ENCODE data around the gene AHCYL2. TPM values are rescaled to one million over a fixed set of nuclear protein-coding genes. Genes with fewer than 3 reads are reported as not detected.

Gene AHCYL2
- polyA plus RNA-seq, 1 donor from 2014 or later = 39.9 TPM

- H3K27ac ChIP-seq (ENCODE audit: low read length) = no peak overlapping the region
- no peak overlapping the region for H3K4me2 ChIP-seq (ENCODE audit: low read length)
These were observed 113.6 kb downstream of the AHCYL2 start for GRCh38 chr7:129338450-129338849.

GRCh38 chr7:129341212-129341611 is 116.4 kb downstream of the AHCYL2 start:
- no peaks in the 10 kb centered on the region for H3K36me3 ChIP-seq (ENCODE audit: insufficient read depth, low read length)
- H3K9me3 ChIP-seq (ENCODE audit: low read length) = no peaks in the 10 kb centered on the region
- no peaks in the 10 kb centered on the region for H3K79me2 ChIP-seq (replicated peaks; ENCODE audit: insufficient read depth, low read length)
- H2AFZ ChIP-seq (ENCODE audit: low read depth, low read length) = no peak overlapping the region
- no peaks in the 10 kb centered on the region for H3F3A ChIP-seq (ENCODE audit: insufficient read depth, low read length, poor library complexity, severe bottlenecking)
- TF ChIP-seq MXI1 (conservative IDR thresholded peaks at IDR 0.05; ENCODE audit: poor library complexity, severe bottlenecking) (no peak), EP300 (conservative IDR thresholded peaks at IDR 0.05; ENCODE audit: poor library complexity, severe bottlenecking) (no peak), EZH2 (IDR thresholded peaks at IDR 0.05; ENCODE audit: borderline replicate concordance, insufficient read depth, low read length, poor library complexity, severe bottlenecking) (no peak), TAF1 (IDR thresholded peaks at IDR 0.05; ENCODE audit: low read depth) (no peak), RAD21 (conservative IDR thresholded peaks at IDR 0.05) (no peak), SMC3 (conservative IDR thresholded peaks at IDR 0.05; ENCODE audit: poor library complexity) (no peak), CTCF (IDR thresholded peaks at IDR 0.05; ENCODE audit: poor library complexity, severe bottlenecking) (no peak), POLR2AphosphoS5 (IDR thresholded peaks at IDR 0.05) (no peak)
- TF ChIP-seq, protein P1, sequence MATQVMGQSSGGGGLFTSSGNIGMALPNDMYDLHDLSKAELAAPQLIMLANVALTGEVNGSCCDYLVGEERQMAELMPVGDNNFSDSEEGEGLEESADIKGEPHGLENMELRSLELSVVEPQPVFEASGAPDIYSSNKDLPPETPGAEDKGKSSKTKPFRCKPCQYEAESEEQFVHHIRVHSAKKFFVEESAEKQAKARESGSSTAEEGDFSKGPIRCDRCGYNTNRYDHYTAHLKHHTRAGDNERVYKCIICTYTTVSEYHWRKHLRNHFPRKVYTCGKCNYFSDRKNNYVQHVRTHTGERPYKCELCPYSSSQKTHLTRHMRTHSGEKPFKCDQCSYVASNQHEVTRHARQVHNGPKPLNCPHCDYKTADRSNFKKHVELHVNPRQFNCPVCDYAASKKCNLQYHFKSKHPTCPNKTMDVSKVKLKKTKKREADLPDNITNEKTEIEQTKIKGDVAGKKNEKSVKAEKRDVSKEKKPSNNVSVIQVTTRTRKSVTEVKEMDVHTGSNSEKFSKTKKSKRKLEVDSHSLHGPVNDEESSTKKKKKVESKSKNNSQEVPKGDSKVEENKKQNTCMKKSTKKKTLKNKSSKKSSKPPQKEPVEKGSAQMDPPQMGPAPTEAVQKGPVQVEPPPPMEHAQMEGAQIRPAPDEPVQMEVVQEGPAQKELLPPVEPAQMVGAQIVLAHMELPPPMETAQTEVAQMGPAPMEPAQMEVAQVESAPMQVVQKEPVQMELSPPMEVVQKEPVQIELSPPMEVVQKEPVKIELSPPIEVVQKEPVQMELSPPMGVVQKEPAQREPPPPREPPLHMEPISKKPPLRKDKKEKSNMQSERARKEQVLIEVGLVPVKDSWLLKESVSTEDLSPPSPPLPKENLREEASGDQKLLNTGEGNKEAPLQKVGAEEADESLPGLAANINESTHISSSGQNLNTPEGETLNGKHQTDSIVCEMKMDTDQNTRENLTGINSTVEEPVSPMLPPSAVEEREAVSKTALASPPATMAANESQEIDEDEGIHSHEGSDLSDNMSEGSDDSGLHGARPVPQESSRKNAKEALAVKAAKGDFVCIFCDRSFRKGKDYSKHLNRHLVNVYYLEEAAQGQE (IDR thresholded peaks at IDR 0.05; ENCODE audit: borderline replicate concordance) = no peak
- no peak overlapping the region for H3K9ac ChIP-seq (ENCODE audit: low read length)
- H3K4me3 ChIP-seq (ENCODE audit: low read length) = no peak overlapping the region
- H3K27ac ChIP-seq (ENCODE audit: low read length) = no peak overlapping the region
- H3K27me3 ChIP-seq (ENCODE audit: insufficient read depth, low read depth, low read length) = no peaks in the 10 kb centered on the region
- no peak overlapping the region for H3K4me2 ChIP-seq (ENCODE audit: low read length)
- no peaks in the 10 kb centered on the region for H4K20me1 ChIP-seq (ENCODE audit: insufficient read depth)
- no peaks in the 10 kb centered on the region for H3K9me2 ChIP-seq (ENCODE audit: insufficient read depth, low read length)

More at GRCh38 chr7:129338450-129338849, 113.6 kb downstream of the AHCYL2 start:
- Histone ChIP-seq H3F3A (ENCODE audit: insufficient read depth, low read length, poor library complexity, severe bottlenecking) (no peaks in the 10 kb centered on the region), H4K20me1 (ENCODE audit: insufficient read depth) (no peaks in the 10 kb centered on the region), H3K27me3 (ENCODE audit: insufficient read depth, low read depth, low read length) (no peaks in the 10 kb centered on the region), H3K36me3 (ENCODE audit: insufficient read depth, low read length) (no peaks in the 10 kb centered on the region), H3K4me3 (ENCODE audit: low read length) (no peak overlapping the region), H3K9me2 (ENCODE audit: insufficient read depth, low read length) (no peaks in the 10 kb centered on the region), H3K9ac (ENCODE audit: low read length) (no peak overlapping the region), H3K79me2 (replicated peaks; ENCODE audit: insufficient read depth, low read length) (no peaks in the 10 kb centered on the region), H3K9me3 (ENCODE audit: low read length) (no peaks in the 10 kb centered on the region), H2AFZ (ENCODE audit: low read depth, low read length) (no peak overlapping the region)
- TF ChIP-seq MXI1 (conservative IDR thresholded peaks at IDR 0.05; ENCODE audit: poor library complexity, severe bottlenecking) = no peak
- TF ChIP-seq CTCF (IDR thresholded peaks at IDR 0.05; ENCODE audit: poor library complexity, severe bottlenecking) = no peak
- TF ChIP-seq, protein P1 (IDR thresholded peaks at IDR 0.05; ENCODE audit: borderline replicate concordance) = no peak
- TF ChIP-seq EP300 (conservative IDR thresholded peaks at IDR 0.05; ENCODE audit: poor library complexity, severe bottlenecking) = no peak
- no peak for TF ChIP-seq RAD21 (conservative IDR thresholded peaks at IDR 0.05)
- TF ChIP-seq TAF1 (IDR thresholded peaks at IDR 0.05; ENCODE audit: low read depth) = no peak
- TF ChIP-seq POLR2AphosphoS5 (IDR thresholded peaks at IDR 0.05) = no peak
- TF ChIP-seq EZH2 (IDR thresholded peaks at IDR 0.05; ENCODE audit: borderline replicate concordance, insufficient read depth, low read length, poor library complexity, severe bottlenecking) = no peak
- no peak for TF ChIP-seq SMC3 (conservative IDR thresholded peaks at IDR 0.05; ENCODE audit: poor library complexity)

All from neural cell (in vitro differentiated cells).